GM10266 (cell line): ENCODE data around the gene SCN5A.

Experiments used
- DNase-seq: peaks from one replicate; pipeline ENCODE4 v3.0.0; 2012; ENCODE audit errors: extremely low spot score
- CTCF ChIP-seq: IDR thresholded peaks from 2 replicates; pipeline ENCODE4 v1.5.1; 2012; ENCODE audit warnings: mild to moderate bottlenecking, low read depth; ENCODE audit not compliant: control insufficient read depth, insufficient read depth; ENCODE audit errors: missing control alignments

The SCN5A gene

DNA sequence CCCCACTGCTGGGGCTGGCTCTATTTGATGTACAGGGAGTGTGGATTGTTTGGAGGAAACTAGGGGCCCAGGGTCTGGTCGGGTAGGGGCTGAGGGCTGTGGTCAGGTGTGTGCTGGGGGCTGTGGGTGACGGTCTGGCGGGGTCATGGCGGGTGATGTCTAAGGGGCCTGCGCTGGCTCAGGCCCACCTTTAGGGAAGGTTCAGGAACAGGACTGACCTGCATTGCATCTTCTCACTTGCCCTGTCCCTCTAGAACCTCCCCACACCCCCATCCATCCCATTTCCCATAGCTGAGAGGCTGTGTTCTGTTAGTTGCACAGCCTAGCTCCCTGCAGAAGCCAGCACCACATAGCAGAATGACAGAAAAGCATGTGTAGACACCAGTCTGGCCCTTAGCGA is 39.1 kb downstream of the SCN5A start:
- no peak for DNase-seq
- no peak for TF ChIP-seq CTCF

DNA sequence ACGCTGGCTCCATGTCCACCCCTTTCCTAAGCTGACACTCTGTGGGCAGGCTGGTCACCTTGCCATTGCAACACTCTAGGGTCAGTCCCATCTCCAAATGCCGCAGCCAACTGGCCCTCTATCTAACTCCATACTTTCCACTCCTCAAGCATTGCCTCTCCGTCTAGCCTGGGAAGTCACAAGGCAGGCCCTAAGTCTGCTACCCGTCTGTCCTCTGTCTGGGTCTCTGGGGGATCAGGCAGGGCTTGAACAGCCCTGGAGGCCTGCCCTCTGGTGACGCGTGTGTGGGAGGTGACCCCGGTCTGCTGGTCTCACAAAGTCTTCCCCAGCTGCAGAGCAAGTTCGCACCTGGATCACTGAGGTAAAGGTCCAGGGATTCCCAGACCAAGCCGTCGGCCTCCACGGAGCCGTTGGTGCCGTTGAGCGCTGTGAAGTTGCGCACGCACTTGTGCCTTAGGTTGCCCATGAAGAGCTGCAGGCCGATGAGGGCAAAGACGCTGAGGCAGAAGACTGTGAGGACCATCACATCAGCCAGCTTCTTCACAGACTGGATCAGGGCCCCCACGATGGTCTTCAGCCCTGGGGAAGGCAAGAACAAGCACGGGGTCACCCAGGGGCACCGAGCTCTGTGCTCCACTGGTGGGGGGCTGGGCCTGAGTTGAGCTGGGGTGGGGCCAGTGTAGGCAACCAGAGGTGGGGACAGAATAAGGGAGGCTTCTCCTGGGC is 39.9 kb downstream of the SCN5A start:
- no peak for TF ChIP-seq CTCF
- DNase-seq, result no peak

GRCh38 chr3:38608961-38609360 is 40.5 kb downstream of the SCN5A start:
- DNase-seq, result no peak
- no peak for TF ChIP-seq CTCF

DNA sequence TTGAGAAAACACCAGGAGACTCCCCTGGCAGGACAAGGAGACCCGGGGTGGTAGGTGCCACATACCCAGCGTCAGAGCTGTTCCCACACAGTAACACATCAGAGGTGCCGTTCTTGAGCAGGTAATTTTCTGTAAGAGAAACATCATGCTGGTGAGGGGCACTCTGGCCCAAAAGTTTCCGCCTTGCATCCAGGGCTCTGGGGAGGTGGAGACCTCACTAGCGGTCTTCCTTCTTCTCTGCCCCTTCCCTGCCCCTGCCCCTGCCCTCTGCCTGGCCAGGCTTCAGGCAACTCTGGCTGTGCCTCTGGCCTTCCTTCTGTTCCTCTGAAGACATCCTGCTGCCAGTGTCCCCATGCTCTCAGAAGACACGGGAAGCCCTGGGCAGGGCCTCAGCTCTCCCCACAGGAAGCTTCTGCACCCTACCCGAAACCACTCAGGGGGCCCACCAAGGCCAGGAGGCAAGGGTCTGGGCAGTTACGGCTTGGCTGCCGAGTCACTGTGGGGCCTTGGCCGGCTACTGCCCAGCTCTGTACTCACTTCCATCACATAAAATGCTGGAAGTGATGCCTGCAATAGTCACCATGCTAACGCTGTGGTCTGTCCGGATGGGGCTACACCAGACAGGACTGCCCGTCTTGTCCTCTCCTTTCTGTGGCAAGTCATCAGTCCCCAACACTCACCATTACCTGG is 41.3 kb downstream of the SCN5A start:
- no peak for DNase-seq
- TF ChIP-seq CTCF, result no peak

DNA sequence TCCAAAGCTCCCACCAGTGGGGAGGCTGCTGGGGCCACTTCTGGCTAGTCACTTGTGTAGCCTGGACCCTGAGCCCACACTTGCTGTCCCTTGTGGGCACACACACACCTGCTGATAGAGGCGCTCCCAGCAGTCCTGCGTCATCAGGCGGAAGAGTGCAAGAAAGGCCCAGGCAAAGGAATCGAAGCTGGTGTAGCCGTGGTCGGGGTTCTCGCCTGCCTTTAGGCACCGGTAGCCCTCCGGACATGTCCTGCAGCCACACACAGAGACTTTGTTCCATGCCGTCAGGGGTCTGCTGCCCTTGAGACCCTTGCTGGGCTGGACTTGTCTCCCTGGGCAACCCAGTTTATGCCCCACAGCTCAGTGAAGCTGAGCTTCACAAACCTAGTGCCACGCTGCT is 42.9 kb downstream of the SCN5A start:
- no peak for TF ChIP-seq CTCF
- DNase-seq, result no peak

DNA sequence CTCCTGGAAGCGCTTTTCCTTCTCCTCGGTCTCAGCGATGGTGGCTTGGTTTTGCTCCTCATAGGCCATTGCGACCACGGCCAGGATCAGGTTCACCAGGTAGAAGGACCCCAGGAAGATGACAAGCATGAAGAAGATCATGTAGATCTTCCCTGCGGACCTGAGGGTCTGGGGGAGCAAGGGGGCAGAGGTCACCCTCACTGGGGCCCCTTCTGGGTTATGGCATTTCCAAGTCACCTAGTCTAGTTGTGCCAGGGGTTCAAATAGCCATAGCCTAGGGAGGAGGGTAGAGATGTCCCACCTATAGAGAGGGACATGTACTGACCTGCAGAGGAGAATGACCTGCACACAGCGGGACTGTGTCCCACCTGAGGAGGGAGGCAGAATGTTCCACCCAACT is 43.5 kb downstream of the SCN5A start:
- TF ChIP-seq CTCF, result no peak
- DNase-seq, result no peak

- no peak for TF ChIP-seq CTCF
- DNase-seq, result no peak
These were observed 45.2 kb downstream of the SCN5A start for GRCh38 chr3:38604246-38604645.
